Stimulated activated CD8-positive, alpha-beta memory T cell treated with anti-CD3 and anti-CD28 coated beads, Interleukin-15, amount 100 ng/mL, for 4 hours (primary cell): ENCODE measurements around the gene ARL3.
"Not testable (repeated sequence)": the region's sequence is repeated elsewhere in the genome, so short reads cannot be mapped to it uniquely, and the experiment has no call there.

Source experiments
- DNase-seq, 2 donors: peaks; one replicate each; pipeline ENCODE4 v3.0.0-alpha.2; 2020; ENCODE audit warnings: low read depth in 2 of 2

ARL3 gene

GRCh38 chr10:102738692-102739121 is 24.5 kb upstream of the ARL3 start:
- DNase-seq = no peak

DNA sequence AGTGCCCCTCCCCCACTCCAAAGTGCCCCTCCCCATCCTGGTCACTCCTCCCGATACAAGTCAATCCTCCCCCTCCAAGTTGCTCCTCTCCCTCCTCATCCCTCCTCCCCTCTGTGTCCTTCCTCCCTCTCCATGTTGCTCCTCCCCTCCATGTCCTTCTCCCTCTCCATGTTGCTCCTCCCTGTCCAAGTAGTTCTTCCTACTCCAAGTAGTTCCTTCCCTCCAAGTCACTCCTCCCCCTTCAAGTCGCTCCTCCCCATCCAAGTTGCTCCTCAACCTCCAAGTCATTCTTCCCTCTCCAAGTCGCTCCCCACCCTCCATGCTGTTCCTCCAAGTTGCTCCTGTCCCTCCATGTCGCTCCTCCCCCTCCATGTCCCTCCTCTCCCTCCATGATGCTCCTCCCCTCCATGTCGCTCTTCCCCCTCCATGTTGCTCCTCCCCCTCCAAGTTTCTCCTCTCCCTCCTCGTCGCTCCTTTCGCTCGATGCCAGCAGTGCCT is 20.9 kb upstream of the ARL3 start:
- no peak for DNase-seq

DNA sequence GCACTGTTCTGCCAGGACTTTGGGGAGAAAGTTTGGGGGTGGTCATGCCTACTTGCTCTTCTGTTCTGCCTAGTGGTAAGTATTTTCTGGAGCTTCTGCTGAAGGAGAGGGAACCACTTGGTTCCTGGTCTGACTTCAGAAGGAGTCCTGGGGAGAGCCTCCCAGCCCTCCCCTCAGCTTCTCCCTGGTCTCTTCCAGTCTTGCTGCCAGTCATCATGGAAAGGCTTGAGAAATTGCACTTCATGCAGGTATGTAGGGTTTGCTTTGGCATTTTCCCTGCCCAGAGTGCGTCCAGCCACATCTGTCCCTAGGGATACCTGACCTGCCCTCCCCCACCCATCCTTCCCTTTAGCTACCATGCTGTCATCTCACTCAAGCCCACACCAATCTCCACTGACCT is 18.5 kb upstream of the ARL3 start:
- DNase-seq = no peak

DNA sequence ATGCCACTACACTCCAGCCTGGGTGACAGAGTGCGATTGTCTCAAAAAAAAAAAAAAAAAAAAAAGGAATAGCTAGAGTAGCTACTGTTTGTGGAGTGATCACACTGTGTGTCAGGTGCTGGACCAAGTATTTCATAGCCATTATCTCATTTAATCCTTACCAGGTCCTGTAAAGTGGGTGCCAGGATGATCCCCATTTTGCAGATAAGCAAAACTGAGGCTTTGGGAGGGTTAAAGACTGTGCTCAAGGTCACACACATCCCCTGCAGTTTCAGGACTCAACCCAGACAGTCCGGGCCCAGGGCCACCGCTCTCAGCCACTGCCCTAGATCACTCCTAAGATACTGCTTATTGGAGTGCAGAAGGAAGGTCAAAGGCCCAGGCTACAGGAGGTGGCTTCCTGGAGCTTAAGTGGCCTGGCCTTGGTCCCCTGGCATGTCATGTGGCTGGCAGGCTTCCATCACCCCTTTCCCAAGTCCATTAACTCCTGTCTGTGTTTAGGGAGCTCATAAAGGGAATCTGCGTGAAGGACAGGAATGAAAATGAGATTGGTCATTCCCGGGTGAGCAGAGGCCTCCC is 17.1 kb upstream of the ARL3 start:
- DNase-seq = no peak

DNA sequence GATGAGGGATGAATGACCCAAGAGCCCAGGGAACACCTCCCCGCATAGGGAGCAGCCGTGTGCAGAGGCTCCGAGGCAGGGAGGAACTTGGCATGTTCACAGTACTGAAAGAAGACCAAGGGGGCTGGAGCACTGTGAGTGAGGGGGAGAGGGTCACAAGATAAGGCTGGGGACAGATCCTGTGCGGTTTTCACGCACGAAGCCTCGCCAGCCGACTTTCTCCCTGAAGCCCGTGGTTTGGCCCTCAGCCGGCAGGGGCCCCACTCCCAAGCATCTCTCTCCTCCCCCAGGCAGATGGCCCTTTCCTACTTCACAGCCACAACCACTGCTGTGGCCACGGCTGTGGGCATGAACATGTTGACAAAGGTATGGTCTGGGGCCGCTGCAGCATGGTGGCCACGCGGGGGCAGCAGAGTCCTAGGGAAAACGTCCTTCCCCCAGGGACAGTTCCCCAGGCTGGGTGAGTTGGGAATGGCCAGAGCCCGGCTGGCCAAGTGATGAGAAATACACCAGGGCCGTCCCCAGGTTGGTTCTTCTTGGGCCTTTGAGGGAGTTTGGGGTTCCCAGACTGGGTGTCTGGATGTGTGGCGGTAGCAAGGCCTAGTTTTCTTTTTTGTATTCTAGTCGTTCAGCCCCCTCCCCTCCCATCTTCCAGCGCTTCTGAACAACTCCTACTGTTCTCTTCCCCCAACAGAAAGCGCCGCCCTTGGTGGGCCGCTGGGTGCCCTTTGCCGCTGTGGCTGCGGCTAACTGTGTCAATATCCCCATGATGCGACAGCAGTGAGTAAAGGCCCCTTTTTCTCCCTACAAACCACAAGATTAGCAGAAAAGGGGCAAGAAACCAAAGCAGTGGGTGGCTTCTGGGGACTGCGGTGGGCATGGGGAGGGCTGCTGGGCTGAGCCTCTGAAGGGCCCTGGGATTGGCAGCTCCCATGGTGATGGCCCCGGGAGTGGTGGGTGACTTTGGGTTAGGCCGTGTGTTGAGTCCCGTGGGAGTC is 15.1 kb upstream of the ARL3 start:
- peak in 1 of 2 donors; percentile 11 for DNase-seq

- no peak for DNase-seq
Measured at GRCh38 chr10:102727037-102727818, 13.0 kb upstream of the ARL3 start.

DNA sequence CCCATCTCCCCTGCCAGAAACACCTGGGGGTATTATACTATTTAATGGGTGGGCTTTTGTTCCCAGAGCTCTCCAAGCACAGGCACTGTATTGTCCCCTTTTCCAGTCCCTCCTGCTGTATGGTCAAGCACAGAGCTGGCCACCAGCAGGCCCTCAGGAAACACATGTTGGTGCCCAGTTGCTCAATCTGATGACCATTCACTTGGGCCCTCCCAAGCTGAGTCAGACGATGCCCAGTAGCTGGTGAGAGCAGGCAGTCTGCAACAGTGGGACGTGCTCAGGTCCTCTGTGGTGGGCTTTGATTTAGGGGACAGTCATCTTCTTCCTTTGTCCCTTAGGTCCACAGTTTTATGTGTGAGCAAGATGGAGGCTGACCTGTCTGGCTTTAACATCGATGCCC is 12.1 kb upstream of the ARL3 start:
- no peak for DNase-seq

DNA sequence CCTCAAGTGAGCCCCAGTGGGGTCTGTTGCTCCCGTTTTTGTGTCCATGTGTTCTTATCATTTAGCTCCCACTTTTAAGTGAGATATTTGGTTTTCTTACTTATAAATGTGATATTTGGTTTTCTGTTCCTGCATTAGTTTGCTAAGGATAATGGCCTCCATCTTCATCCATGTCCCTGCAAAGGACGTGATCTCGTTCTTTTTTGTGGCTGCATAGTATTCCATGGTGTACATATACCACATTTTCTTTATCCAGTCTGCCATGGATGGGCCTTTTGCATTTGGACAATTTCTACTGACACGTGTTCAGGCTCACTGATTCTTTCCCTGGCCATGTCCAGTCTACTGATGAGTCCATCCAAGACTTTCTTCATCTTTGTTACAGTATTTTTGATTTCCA is 9.8 kb upstream of the ARL3 start:
- DNase-seq = no peak

DNA sequence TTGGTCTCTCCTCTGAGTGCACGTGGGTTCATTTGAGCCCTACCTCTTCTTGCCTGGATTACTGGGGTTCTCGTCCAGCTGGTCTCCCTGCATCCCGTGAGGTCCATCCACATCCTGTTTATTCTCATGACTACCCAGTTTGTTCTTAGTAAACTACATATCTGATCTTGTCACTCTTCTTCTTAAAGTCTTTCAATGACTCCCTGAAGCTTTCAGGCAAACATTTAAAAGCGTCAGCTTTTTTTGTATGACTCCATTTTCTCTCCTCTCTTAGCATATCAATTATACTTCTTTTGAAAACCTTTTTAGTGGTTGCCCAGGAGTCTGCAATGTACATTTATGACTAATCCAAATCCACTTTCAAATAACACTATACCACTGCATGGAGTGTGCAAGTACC is 7.8 kb upstream of the ARL3 start:
- DNase-seq = no peak

DNA sequence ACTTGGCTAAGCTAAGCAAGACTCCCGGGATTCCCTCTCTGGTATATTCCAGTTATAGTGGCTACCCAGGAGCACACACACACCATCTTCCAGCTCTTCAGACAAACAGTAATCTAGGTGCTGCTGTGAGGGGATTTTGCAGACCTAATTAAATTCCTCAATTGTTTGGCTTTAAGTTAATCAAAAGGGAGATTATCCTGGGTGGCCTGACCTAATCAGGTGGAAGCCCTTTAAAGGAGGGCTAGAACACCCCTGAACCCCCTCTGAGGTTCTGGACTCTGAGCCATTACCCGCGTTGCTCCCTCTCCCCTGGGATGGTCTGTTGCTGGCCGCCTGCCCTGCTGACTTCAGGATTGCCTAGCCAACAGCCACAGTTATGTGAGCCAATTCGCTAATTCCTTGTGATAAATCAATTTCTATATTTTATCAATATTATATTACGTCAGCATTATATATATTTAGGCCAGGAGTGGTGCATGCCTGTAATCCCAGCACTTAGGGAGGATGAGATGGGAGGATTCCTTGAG is 6.6 kb upstream of the ARL3 start:
- no peak for DNase-seq

DNA sequence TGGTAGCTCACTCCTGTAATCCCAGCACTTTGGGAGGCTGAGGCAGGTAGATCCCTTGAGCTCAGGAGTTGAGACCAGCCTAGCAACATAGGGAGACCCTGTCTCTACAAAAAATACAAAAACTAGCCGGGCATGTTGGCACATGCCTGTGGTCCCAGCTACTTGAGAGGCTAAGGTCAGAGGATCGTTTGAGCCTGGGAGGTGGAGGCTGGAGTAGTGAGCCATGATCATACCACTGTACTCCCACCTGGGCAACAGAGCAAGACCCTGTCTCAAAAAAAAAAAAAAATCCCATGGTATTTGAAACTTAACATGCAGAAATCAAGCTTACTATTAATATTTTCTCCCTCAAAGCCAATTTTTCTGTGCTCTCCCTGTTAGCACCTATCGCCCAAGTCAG is 6.1 kb upstream of the ARL3 start:
- no peak for DNase-seq

DNA sequence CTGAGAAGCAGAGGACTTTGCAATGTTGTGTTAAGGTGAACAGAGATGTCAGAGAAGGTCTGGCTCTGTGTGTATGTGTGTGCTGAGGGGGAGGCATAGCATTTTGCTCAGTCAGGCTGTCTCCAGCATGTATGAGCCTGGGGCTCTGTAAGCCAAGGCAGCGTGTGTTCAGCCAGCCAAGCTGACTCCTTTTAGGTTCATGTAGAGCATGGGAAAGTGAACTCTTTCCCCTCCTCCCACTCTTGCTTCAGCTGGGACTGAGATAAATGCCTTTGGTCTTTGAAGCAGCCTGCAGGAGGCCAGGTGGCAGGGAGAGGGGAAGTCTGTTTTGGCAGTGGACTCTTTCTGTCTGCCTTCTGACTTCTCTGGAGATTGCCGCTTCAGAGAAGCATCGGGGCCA is 4.0 kb upstream of the ARL3 start:
- DNase-seq = no peak

- not testable (repeated sequence) for DNase-seq
Measured at GRCh38 chr10:102716900-102717565, 2.8 kb upstream of the ARL3 start.

DNA sequence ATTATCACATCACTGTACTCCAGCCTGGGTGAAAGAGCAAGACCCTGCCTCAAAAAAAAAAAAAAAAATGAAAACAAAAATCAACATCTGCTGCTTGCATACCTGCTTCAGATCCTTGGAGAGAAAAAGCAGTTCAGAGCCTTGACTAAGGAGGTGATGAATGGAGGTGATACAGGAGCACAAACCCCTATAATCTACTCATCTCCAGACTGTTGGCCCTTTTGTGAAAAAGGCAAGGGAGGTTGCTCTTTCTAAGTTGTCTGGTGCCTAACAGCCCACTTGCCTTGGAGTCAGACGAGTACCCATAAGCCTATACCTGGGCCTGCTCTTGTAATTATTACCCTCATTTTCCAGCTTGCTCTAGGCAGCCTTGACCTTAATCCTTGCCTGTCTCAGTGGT is 1.7 kb upstream of the ARL3 start:
- DNase-seq = no peak

- DNase-seq = peak; percentile 6 to 16
Measured at GRCh38 chr10:102714621-102715455, 641 bp upstream of the ARL3 start, which contains the start of gene SFXN2. Gene SFXN2 (plus strand): TSS chr10:102714636. CDS start chr10:102726637, 12,001 bp downstream.

GRCh38 chr10:102713539-102713813 is 721 bp downstream of the ARL3 start:
- no peak for DNase-seq

DNA sequence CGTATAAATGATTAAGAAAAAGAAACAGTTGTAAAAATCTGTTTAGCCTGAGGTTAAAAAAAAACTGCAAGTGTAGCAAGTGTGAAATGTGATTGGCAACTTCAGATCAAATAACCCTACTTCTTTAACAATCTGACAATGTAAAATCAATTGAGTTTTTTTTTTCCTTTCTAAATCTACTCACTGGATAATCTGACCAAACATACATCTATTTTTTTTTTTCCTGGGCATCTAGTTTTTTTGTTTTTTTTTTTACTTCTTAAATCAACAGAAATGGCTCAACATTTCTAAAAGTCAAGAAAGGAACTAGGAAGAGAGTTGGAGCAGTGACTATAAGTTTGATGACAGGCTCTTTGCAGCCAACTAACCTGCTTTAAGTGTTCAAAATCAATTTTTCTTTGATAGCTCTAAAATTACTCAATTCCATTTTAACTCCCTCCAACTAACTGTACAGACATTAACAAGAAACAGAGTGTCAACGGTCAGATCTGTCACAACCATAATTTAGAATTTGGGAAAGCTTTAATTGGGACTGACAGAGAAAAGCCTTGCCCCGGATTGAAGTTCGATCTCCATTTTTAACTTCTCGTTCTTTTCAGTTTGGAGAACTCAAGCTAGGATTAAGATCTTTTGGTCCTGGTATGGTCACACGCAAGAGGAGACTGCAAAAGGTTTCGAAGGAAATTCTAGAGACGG is 1.2 kb downstream of the ARL3 start:
- no peak for DNase-seq

DNA sequence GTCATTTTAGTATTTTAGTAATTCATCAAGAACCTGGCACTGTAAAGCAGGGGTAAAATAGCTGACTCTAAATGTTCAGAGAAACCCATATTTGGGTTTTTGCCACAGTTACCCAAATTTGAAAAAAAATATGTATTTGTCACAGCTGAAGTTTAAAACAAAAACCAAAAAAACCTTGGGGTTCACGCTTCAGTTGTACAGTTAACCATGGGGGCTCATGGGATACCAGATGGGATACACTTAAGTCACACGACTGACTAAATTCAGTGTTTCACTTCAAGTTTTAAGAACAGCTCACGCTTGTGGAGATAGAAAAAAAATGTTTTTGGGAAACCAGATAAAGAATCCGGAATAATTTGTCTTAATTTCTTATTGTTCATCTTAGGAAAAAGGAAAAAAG is 2.1 kb downstream of the ARL3 start:
- DNase-seq = no peak

- no peak for DNase-seq
Measured at GRCh38 chr10:102710609-102711008, 3.6 kb downstream of the ARL3 start.

DNA sequence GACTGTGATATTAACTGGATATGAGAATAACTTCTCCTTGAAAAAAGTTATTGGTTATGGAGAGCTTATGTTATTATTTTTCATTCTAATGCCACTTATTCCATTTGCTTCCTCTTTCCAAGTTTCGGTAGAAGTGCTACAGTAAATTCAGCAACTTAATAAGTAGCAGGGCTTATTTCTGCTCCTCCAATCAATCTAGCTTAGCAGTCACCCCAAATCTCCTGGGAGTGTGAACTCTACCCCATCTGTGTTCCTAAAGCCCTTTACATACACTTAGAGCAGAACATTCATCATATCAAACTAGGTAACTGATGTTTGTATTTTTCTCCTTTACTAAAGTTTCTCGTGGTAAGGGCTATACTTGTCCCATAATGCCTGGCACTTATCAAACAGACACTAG is 8.7 kb downstream of the ARL3 start:
- no peak for DNase-seq
